ENCODE data around the gene TTI1.

The TTI1 gene

DNA sequence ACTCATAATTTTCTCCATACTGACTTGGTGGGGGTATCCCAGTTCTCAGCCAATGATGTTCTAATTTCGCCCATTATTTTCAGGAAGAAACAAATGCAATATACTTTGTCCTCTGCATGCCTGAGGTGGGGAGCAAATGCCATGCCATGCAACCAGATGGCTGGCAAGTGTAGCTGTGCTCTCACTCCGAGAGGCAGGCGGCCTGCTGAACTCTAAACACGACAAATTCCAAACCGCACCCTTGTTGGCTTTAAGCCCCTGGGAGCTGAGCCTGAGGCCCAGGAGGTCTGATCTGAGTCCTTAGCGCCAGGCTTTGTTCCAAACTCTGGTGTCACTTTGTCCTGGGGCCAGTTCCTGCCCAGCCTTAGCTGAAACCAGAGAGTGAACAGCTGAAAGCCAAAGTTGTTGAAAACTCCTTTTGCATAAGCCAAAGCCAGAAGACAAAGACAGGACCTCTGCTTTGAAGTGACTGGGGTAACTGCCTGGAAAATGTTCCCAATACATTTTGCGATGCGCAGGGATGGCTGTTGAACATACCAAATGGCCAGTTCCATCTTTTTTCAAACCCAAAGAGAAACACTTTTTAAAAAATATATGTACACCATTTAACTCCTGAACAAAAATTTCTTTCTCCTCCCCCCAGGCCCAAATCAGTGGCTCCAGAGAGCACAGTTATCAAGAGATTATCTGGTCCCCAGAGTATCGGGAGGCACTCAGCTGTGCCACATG is 46.2 kb downstream of the TTI1 start:
- TF ChIP-seq, protein P1, sequence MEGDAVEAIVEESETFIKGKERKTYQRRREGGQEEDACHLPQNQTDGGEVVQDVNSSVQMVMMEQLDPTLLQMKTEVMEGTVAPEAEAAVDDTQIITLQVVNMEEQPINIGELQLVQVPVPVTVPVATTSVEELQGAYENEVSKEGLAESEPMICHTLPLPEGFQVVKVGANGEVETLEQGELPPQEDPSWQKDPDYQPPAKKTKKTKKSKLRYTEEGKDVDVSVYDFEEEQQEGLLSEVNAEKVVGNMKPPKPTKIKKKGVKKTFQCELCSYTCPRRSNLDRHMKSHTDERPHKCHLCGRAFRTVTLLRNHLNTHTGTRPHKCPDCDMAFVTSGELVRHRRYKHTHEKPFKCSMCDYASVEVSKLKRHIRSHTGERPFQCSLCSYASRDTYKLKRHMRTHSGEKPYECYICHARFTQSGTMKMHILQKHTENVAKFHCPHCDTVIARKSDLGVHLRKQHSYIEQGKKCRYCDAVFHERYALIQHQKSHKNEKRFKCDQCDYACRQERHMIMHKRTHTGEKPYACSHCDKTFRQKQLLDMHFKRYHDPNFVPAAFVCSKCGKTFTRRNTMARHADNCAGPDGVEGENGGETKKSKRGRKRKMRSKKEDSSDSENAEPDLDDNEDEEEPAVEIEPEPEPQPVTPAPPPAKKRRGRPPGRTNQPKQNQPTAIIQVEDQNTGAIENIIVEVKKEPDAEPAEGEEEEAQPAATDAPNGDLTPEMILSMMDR (IDR thresholded peaks at IDR 0.05) = no peak
- Histone ChIP-seq H3K27me3 (no peaks in the 10 kb centered on the region), H3K36me3 (peaks cover 67% of the 10 kb centered on the region), H3K9me3 (no peaks in the 10 kb centered on the region), H3K4me3 (ENCODE audit: low read depth in 1 of 2, low read length in 1 of 2) (no peak overlapping the region), H3K4me1 (ENCODE audit: control insufficient read depth in 1 of 2, insufficient read depth in 1 of 2, low read depth in 1 of 2, low read length in 1 of 2) (peaks cover 9 to 12% of the 10 kb centered on the region in 2 experiments), H3K27ac (no peak overlapping the region)

DNA sequence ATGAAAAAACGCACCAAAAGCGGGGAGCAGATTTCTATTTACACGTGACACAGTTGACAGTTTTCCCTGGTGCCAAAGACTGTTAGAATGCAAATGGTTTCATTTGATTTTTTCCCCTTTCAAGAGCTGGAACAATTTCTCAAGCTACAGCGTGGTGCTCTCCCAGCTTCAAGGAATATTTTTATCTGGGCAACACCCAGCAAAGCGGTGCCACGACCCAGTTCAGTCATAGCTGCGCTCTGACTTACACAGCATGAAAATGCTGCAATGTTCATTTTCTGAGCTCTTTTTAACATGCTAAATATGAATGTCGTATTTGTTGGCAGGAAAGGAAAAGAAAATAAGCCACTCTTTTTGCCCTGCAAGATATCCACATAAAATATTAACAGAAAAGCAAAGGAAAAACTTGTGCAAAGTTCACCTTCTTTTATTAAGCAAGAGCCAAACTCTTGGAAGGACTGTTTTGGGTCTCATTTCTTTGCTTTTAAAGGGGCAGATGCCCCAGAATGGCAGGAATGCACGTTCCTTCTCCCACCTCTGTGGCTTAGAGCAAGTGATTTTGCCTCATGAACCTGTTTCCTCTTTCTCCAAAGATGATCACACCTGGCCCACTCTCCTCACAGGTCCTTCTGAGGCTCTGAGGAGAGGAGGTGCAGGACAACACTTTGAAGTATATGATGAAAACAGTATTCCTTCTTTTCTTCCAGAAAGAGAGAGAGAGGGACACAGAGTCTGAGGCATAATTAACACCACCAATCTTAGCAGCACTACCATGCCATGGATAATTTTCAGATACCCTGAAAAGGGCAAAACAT is 47.0 kb downstream of the TTI1 start:
- H3K27ac ChIP-seq = no peak overlapping the region
- H3K4me3 ChIP-seq (ENCODE audit: low read depth in 1 of 2, low read length in 1 of 2) = no peak overlapping the region
- TF ChIP-seq, protein P1 (IDR thresholded peaks at IDR 0.05) = no peak
- H3K4me1 ChIP-seq (ENCODE audit: control insufficient read depth in 1 of 2, insufficient read depth in 1 of 2, low read depth in 1 of 2, low read length in 1 of 2) = peaks cover 9 to 12% of the 10 kb centered on the region in 2 experiments
- H3K27me3 ChIP-seq = no peaks in the 10 kb centered on the region
- peaks cover 65% of the 10 kb centered on the region for H3K36me3 ChIP-seq
- H3K9me3 ChIP-seq = no peaks in the 10 kb centered on the region

DNA sequence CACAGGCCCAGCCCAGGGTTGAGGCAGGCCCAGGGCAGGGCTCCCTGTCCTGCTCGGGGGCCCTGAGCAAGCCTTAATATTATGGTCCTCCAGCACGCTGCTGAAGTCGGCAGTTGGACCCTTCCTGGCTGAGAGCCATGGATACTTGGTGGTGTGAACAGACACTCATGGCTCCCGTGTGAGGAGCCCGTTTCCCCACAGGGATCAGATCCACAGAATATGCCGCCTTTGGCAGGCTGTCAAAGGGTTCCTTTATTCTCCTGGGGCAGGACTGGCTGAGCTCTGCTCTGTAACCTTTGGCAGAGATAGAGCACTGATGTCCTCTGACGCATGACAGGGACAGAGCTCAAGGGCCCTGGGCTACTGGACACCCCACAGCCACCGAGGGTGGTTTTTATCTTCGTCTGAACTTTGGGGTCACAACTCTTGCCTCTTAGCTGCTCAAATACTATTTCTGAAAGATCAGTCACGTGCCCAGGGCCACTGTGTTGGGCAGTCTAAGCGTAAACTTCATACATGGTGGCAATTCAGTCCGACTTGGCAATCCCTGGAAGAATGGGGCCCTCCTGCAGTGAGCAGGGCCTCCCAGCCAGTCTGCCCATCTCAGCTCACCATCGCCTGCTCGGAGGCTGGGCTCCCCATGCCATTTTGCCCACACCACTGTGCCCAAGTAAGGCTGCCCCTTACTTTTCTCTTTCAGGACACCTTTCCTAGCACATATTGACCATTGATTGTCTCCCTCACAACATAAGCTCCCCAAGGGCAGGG is 49.1 kb downstream of the TTI1 start:
- Histone ChIP-seq H3K27ac (no peak overlapping the region), H3K9me3 (no peaks in the 10 kb centered on the region), H3K27me3 (no peaks in the 10 kb centered on the region), H3K4me1 (ENCODE audit: control insufficient read depth in 1 of 2, insufficient read depth in 1 of 2, low read depth in 1 of 2, low read length in 1 of 2) (no peaks in the 10 kb centered on the region), H3K4me3 (ENCODE audit: low read depth in 1 of 2, low read length in 1 of 2) (no peak overlapping the region), H3K36me3 (peaks cover 57% of the 10 kb centered on the region)
- TF ChIP-seq, protein P1 (IDR thresholded peaks at IDR 0.05) = no peak

DNA sequence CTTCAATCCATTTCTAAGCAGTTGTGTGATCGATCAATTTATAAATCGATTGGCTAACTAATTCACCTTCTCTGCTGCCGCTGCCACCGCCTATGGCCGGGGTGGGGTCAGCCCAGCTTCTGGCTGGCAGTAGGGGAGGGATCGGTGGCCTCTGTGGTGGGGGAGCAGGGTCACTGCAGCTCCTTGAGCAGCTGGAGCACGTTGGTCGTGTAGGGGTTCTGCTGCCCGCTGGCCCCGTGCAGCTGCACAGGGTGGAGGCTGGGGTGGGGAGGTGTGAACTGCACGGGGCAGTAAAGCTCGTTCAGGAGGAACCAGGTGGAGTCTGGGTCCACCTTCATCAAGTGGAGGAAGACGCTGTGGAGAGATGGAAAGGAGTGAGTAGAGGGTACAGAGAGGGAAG is 50.0 kb downstream of the TTI1 start:
- TF ChIP-seq, protein P1 (IDR thresholded peaks at IDR 0.05) = no peak
- Histone ChIP-seq H3K36me3 (peaks cover 48% of the 10 kb centered on the region), H3K27ac (no peak overlapping the region), H3K27me3 (no peaks in the 10 kb centered on the region), H3K4me1 (ENCODE audit: control insufficient read depth in 1 of 2, insufficient read depth in 1 of 2, low read depth in 1 of 2, low read length in 1 of 2) (no peaks in the 10 kb centered on the region), H3K9me3 (no peaks in the 10 kb centered on the region), H3K4me3 (ENCODE audit: low read depth in 1 of 2, low read length in 1 of 2) (no peak overlapping the region)

DNA sequence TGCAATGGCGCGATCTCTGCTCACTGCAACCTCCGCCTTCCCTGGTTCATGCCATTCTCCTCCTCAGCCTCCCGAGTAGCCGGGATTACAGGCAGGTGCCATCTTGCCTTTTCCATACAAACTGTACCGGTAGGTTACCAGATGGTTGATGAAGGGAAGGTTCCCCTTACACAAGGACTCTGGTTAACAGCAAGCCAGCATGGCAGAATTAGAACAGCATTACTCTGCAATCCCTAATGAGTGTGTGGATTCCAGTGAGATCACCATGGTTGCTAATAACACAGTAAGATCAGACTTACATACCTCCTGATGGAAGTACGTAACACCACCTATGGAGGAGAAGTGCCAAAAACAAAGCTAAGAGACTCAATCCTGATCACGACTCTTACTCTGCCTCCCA is 51.7 kb downstream of the TTI1 start:
- peaks cover 16% of the 10 kb centered on the region for H3K27me3 ChIP-seq
- H3K4me3 ChIP-seq (ENCODE audit: low read depth in 1 of 2, low read length in 1 of 2) = no peak overlapping the region
- TF ChIP-seq, protein P1 (IDR thresholded peaks at IDR 0.05) = no peak
- H3K36me3 ChIP-seq = peaks cover 33% of the 10 kb centered on the region
- no peaks in the 10 kb centered on the region for H3K4me1 ChIP-seq (ENCODE audit: control insufficient read depth in 1 of 2, insufficient read depth in 1 of 2, low read depth in 1 of 2, low read length in 1 of 2)
- H3K27ac ChIP-seq = no peak overlapping the region
- no peaks in the 10 kb centered on the region for H3K9me3 ChIP-seq

Data from neutrophil (primary cell).